Skin of body (tissue), 2 donors: ENCODE measurements around the gene PDE2A. TPM values are rescaled to one million over a fixed set of nuclear protein-coding genes. Genes with fewer than 3 reads are reported as not detected.
"Not testable (repeated sequence)": the region's sequence is repeated elsewhere in the genome, so short reads cannot be mapped to it uniquely, and the experiment has no call there.

ENCODE experiments used
- DNase-seq: peaks from one replicate; lab custom pipeline; 2025; lab: John Stamatoyannopoulos, UW
- total RNA-seq: library from RNA; depleted of rRNA; stranded (reverse); fragments of >200 nt; gene quantifications from one replicate; pipeline ENCODE4 v1.2.3, GENCODE V29; 2014

Gene PDE2A
- total RNA-seq, 1 donor from 2014 or later = 12.3 TPM

- no peak for DNase-seq
These were observed 96.2 kb downstream of the PDE2A start for GRCh38 chr11:72578051-72578450.

DNA sequence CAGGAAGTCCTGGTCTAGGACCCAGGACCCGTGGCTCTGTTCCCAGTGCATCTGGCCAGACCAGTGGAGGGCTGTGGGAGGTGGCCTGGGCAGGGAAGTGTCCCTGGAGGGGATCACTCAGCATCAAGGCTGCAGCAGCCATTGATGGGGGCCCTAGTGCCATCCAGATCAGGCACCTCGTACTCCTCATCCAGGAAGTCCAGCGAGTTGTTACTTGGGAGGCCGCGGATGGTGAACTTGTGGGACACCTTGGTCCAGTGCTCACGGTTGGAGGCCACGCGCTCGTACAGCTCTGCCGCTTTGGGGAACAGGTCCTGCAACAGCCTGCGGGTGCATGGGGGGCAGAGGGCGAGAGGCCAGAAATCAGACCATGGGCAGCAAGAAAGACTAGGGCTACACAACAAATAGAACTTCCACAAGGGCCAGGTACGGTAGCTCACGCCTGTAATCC is 96.9 kb downstream of the PDE2A start:
- DNase-seq = no peak

DNA sequence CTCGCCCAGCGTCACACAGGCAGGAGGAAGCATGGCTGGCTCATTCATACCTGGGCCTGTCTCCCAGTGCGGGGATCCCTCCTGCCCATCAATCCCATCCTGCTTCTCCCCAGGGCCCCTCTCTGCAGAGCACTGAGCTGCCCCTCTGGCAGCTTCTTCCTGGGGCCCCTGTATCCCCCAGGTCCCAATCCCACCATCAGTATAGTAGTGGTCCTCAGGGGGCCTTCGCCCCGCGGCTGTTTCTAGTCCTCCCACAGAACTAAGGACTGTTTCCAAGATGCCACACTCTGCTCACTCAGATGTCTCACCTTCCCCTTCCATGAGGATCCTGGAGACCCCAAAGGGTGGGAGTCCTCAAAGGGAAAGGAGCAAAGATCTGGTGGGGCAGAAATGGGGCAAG is 97.6 kb downstream of the PDE2A start:
- DNase-seq = no peak

- DNase-seq = no peak
These were observed 98.0 kb downstream of the PDE2A start for GRCh38 chr11:72576243-72576595.

- DNase-seq = no peak
These were observed 98.5 kb downstream of the PDE2A start for GRCh38 chr11:72575533-72576242.

GRCh38 chr11:72574548-72575460 is 99.4 kb downstream of the PDE2A start:
- no peak for DNase-seq

DNA sequence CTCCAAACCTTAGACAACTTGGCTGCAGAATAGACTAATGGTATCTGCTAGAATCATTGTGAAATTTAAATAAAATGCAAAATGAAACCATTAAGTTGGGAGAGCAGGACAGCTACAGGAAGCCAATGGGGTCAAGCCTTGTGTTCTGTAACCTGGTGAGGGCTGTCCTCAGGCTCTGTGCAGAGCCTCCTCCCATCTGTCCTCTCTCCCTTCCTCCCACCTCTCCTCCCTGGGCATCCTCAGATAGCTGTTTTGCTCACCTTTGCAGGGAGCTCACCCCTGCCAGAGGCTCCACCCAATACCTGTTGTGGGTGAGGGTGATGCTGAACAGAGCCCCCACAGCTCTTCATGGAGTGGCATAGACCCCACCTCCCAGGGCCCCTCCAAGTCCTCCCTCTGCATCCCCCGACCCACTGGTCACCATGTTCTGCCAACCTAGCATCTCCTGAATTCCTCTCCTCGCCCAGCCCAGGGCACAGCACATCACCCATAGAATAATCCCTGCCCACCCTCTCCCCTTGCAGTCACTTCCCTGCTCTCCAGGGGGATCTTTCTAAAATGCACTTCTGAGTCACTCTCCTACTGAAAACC is 100.3 kb downstream of the PDE2A start:
- DNase-seq = no peak

GRCh38 chr11:72573072-72573854 is 101.0 kb downstream of the PDE2A start:
- no peak for DNase-seq

- not testable (repeated sequence) for DNase-seq
These were observed 101.7 kb downstream of the PDE2A start for GRCh38 chr11:72572540-72572939.

DNA sequence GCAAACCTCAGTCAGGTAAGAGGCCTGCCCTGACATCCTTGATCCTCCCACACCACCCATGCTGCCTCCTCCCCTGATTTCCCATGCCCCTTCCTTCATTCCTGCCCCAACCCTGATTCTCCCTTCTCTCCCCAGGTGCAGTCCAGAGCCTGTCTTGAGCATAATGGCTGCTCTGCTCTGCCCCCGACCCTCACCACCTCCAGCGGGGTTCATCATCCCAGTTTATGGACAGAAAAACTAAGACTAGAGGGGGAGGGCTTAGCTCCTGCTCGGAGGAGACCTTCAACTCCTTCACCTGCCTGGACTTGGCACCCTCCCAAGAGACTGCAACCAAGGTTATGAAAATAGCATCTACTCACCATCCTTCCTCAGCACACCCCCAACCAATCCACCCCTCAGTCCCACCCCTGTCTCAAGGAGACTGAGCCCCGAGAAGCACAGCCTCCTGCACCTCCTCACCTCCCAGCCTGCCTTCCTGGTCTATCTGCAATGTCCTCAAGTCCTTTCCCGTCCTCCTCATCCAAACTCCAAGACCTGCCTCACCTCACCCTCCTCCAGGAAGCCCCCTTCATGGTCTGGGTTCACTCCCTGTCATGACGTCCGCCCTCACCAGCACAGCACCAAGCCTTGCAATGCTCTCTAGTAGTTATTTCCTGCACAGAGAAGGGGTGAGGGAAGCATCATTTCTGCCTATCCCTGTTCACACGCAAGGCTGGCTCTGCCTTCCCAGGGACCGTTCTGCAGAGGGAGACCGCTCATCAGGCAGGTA is 103.1 kb downstream of the PDE2A start:
- no peak for DNase-seq

- no peak for DNase-seq
These were observed 104.0 kb downstream of the PDE2A start for GRCh38 chr11:72569966-72570892.

GRCh38 chr11:72568861-72569260 is 105.4 kb downstream of the PDE2A start:
- DNase-seq = no peak

DNA sequence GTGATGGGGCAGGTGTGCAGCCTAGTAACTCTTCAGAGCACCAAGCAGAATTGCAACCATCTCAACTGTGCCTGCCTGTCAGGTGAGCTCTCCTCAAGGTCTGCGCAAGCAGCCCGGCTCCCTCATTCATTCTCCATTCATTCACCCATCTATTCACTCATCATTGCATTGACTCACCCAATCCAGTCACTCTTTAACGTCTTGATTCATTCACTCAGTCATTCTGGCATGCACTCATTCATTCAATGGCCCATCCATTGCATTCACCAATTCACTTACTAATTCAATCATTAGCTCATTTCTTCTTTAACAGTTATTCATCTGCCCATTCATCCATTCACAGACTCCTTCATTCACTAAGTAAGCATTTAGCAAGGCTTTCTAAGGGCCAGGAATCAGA is 111.8 kb downstream of the PDE2A start:
- DNase-seq = no peak

DNA sequence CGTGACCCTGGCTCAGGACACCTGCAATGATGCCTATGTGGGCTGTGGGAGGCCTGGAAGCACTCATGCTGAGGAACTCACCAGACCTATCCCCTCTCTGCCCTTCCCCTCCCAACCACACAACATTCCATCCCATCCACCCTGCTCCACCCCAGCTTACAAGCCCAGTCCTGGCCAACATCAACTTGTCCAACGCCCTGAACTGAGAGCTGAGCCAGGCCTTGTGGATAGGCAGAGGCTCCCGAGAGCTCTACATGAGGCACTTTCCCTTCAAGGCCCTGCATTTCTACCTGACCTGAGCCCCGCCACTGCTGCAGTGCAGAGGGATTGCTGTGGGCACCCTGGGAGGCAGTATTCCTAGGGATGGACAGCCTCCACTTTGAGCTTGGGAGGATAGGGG is 112.4 kb downstream of the PDE2A start:
- no peak for DNase-seq

DNA sequence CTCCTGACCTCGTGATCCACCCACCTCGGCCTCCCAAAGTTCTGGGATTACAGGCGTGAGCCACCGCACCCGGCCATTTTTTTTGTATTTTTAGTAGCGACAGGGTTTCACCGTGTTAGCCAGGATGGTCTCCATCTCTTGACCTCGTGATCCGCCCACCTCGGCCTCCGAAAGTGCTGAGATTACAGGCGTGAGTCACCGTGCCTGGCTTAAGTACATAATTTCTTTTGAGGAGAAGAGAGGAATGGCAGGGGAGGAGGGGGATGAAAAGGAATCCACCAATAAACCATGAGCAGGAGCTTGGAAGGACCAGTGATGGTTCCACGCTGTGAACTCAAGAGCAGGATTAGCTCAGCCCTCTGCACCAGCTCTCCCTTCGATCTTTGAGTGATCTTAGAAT is 113.4 kb downstream of the PDE2A start:
- not testable (repeated sequence) for DNase-seq

DNA sequence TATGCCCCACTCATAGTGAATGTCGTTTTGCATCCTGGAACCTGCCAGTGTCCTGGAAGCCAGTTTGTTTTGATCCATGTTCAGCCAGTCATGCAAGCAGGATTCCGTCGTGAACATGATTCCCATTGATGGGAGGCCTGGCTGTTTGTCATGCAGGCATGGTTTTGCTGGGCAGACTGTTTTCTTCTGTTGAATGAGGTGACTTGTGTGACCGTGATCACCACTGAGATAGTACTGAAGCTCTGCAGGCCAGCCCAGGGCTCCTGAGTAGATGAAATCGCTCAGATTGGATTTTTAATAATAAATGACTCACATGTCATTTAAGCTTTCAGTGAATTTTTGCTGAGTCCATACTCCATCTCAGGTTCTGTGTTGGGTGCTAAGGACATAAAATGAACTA is 117.8 kb downstream of the PDE2A start:
- DNase-seq = no peak

DNA sequence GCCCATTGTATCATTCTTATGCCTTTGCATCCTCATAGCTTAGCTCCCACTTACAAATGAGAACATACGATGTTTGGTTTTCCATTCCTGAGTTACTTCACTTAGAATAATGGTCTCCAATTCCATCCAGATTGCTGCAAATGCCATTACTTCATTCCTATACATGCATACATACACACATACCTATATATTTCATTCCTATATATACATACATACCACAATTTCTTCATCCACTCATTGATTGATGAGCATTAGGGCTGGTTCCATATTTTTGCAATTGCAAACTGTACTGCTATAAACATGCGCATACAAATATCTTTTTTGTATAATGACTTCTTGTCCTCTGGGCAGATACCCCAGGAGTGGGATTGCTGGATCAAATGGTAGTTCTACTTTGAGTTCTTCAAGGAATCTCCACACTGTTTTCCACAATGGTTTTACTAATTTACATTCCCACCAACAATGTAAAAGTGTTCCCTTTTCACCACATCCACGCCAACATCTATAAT is 119.2 kb downstream of the PDE2A start:
- not testable (repeated sequence) for DNase-seq

- no peak for DNase-seq
These were observed 120.5 kb downstream of the PDE2A start for GRCh38 chr11:72553706-72554105.

GRCh38 chr11:72552399-72552910 is 121.8 kb downstream of the PDE2A start:
- no peak for DNase-seq
